AG20443 (cell line): ENCODE measurements around the gene ZNF227.
"Not testable (repeated sequence)": the region's sequence is repeated elsewhere in the genome, so short reads cannot be mapped to it uniquely, and the experiment has no call there.

ENCODE experiments used
- DNase-seq: peaks from one replicate; pipeline ENCODE4 v3.0.0; 2012; ENCODE audit warnings: low spot score, mixed read lengths

ZNF227 gene

DNA sequence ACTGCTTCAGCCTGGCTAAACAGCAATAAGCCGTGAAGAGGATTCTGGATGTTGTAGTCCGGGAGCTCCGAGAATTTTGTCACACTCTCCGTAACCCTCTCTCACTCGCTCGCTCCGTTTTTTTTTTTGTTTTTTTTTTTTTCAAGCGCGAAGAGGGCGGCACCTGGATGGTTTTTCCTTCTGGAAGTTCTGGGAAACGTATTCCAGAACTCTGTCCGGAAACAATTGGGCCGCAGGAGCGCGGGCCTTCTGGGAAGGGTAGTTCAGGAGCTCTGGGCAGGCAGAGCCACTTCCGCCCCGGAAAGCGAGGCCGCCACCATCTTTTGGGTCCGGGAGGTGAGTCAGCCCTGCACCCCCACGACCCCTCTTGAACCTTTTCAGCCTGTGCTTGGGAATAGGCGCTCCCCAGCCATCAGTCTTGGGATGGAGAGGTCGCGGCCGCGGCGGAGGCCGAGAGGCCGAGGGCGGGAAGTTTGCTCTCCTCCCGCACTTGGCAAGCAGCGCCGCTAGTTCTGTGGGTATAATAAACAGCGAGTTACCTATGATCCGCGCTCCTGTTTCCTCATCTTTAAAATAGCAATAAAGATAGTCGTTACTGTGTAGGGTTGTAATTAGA is at the start of gene ZNF227:
TSS of gene ZNF227 (plus strand) at position 283 of the 616 bp plus-strand sequence. CDS start 5,261 bp downstream, outside the sequence.
- peak; percentile 94 for DNase-seq

DNA sequence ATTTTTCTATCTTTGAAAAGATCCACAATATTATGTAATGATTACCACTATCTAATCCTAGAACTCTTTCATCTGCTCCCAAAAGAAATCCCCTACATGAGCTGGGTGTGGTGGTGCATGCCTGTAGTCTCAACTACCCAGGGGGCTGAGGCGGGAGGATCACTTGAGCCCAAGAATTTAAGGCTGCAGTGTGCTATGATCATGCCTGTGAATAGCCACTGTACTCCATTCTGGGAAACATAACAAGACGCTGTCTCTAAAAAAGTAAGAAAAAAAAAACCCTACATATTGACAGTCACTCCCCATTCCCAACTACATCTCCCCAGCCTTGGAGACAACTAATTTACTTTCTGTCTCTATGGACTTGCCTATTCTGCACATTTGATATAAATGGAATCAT is 48.5 kb upstream of the ZNF227 start:
- no peak for DNase-seq

DNA sequence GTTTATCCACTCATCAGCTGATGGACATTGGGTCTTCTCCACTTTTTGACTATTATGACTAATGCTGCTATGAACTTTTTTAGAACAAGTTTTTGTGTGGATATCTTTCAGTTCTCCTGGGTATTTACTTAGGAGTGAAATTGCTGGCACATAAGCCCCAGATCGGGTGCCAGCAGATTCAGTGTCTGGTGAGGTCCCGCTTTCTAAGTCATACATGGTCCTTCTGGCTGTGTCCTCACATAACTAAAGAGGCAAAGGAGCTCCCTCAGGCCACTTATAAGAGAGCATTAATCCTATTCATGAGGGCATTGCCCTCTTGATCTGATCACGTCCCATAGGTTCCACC is 48.0 kb upstream of the ZNF227 start:
- DNase-seq, result no peak

DNA sequence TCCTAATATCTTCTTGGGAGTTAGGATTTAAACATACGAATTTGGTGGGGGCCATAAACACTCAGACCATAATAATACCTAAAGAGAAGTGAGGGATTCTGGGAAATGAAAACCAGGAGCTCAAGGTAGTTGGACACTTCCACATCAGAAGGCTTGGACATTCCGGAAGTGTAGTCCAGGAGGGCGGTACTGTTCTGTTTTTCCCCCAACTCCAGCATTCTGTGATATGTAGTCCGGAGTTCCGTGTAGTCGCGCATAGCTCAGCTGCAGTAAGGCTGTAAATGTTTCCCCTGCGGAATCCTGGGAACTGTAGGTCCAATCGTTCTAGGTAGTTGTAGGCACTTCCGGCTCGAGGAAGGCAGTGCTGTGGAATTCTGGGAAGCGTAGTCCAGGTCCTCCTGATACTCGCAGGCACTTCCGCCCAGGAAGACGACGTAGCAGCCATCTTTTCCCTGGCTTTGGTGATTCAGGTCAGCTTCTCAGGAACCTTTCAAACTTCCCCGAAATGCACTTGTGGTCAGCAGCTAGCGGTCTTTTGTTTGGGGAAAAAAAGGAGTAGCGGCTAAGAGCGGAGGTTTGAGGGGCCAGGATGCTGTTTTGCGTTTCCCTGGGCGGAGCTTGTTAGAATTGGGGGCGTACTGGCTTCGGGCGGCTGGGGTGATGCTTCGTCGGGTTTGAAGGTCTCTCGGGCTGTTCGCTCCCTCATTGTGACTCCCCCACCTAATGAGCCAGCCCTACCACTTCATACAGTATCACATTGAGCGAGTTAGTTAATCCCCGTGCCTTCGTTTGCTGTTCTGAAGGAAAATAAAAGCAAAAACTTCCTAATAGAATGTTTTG is 47.4 kb upstream of the ZNF227 start, which contains the start of gene ZNF226:
TSS of gene ZNF226 (plus strand) at position 428 of the 840 bp plus-strand sequence. CDS start 4,981 bp downstream, outside the sequence.
- peak; percentile 96 for DNase-seq

DNA sequence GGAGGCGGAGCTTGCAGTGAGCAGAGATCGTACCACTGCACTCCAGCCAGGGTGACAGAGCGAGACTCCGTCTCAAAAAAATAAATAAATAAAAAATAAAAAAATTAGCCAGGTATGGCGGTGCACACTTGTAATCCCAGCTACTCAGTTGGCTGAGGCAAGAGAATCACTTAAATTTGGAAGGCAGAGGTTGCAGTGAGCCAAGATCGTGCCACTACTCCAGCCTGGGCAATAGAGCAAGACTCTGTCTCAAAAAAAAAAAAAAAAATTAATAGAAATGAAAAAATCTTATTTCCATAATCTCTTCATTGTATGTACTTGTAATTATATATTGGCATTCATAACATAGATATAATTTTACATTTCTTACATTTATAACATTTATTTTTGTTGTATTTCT is 41.7 kb upstream of the ZNF227 start:
- not testable (repeated sequence) for DNase-seq

DNA sequence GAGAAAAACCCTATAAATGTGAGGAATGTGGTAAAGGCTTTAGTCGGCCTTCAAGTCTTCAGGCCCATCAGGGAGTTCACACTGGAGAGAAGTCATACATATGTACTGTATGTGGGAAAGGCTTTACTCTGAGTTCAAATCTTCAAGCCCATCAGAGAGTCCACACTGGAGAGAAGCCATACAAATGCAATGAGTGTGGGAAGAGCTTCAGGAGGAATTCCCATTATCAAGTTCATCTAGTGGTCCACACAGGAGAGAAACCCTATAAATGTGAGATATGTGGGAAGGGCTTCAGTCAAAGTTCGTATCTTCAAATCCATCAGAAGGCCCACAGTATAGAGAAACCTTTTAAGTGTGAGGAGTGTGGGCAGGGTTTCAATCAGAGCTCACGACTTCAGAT is 35.7 kb upstream of the ZNF227 start:
- no peak for DNase-seq

DNA sequence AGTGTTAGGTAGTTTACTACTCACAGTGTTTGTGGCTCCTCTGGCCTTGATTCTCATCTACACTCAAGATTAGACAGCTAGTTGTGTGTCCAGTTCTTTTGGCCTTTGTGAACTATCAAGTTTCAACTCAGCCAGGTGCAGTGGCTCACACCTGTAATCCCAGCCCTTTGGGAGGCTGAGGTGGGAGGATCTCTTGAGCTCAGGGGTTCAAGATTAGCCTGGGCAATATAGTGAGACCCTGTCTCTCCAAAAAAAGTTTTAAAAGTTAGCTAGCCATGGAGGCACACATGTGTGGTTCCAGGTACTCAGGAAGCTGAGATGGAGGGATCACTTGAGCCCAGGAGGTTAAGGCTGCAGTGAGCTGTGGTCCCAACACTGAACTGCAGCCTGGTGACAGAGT is 31.4 kb upstream of the ZNF227 start:
- no peak for DNase-seq

DNA sequence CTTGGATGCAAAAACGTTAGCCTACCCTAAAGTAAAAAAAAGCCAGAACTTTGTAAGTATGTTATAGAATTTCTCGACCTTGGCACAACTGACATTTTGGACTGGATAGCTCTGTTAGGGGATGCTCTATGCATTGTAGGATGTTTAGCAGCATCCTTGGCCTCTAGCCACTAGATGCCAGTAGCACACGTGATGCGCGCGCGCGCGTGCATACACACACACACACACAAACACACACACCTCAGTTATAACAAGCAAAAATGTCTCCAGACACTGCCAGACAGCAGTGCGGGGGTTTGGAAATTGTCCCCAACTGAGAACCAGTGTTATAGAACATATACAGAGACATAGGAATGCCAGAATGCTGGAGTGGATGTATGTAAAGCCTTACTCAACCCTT is 30.2 kb upstream of the ZNF227 start:
- no peak for DNase-seq

DNA sequence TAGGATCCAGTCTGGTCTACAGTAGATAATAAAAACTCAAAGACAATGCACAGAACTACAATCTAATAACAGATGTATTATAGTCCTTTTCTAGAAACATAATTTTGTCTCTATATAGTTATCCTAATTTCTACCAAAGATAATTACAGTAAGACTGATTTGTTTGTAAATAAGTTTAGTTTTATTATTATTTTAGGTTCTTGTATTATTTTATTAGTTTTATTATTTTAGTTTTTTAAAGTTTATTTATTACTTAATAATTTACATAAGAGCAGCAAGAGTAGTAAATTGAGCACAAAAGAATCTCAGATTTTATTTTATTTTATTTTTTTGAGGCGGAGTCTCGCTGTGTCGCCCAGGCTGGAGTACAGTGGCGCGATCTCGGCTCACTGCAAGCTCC is 22.3 kb upstream of the ZNF227 start:
- no peak for DNase-seq

DNA sequence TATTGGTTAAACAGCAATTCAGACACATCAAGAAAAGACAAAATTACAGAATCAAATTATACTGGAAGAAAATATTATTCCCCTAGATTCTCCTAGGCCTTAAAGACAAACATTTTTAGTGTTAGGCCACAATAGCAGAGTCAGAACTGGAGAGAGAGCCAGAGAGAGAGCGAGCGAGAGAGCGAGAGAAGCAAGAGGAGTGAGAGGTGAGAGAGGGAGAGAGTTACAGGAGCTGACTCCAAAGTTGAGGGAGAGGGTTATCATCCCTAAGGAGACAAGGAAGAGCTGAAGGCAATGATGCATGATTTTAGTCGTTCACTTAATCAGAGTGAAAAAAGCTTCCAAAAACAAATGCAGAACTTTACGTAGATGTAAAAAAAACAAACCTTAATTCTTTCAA is 20.2 kb upstream of the ZNF227 start:
- no peak for DNase-seq

DNA sequence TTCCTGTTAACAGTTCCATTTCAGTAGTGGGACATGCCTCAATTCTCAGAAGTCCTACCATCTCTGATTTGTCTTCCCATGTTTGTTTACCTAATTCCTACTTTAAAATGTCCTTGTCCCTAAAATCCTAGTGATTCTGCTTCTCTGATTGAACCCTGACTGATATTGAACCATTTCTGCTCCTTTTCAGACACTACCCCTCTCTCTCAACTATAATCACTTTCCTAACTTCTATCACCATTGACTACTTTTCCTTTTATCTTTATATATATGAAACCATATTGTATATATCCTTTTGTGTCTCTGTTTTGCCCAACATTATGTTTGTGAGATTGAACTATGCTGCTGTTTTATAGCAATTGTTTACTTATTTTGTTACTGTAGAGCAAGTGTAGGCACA is 15.6 kb upstream of the ZNF227 start:
- DNase-seq, result no peak

DNA sequence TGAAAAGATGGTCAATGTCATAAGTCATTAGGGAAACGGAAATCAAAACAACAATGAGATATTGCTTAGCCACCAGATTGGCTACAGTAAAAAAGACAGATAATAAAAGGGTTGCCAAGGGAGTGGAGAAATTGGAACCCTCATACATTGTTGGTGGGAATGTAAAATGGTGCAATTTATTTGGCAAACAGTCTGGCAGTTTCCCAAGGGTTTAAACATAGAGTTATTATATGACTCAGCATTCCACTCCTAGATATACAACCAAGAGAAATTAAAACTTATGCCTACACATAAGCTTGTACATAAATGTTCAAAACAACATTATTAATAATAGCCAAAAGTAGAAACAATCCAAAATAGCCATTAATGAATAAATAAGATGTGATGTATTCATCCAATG is 9.9 kb upstream of the ZNF227 start:
- DNase-seq, result no peak

DNA sequence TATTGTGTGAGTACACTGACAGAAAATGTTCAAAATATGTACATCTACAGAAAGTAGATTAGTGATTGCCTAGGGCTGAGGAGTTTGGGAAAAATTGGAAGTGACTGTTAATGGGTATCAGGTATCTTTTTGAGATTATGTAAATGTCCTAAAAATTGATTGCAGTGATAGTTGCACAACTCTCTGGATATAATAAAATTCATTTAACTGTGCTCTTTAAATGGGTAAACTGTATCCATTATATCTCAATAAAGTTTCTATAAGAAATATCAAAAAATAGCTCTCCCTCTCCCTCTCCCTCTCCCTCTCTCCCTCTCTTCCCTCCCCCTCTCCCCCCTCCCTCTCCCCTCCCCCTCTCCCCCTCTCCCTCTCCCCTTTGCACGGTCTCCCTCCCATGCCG is 9.4 kb upstream of the ZNF227 start:
- DNase-seq, result no peak

DNA sequence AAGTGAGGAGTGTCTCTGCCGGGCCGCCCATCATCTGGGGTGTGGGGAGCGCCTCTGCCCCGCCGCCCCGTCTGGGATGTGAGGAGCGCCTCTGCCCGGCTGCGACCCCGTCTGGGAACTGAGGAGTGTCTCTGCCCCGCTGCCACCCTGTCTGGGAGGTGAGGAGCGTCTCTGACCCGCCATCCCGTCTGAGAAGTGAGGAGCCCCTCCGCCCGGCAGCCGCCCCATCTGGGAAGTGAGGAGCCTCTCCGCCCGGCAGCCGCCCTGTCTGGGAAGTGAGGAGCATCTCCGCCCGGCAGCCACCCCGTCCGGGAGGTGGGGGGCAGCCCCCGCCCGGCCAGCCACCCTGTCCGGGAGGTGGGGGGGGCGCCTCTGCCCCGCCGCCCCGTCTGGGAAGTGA is 8.5 kb upstream of the ZNF227 start:
- DNase-seq, result not testable (repeated sequence)

DNA sequence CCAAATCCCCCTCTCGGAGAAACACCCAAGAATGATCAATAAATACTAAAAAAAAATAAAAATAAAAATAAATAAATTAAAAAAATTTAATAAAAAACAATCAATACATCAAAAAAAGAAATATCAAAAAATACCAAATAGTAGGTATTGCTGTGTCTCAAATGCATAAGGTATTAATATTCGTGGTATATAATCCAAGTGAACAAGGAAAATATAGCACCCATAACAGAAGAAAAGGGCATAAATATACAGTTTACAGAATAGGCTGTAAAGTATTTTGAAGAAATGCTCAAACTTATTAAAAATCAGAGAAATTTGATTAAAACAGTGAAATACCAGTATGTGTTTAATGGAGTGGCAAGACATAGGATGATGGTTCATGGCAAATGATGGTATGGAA is 7.6 kb upstream of the ZNF227 start:
- no peak for DNase-seq

DNA sequence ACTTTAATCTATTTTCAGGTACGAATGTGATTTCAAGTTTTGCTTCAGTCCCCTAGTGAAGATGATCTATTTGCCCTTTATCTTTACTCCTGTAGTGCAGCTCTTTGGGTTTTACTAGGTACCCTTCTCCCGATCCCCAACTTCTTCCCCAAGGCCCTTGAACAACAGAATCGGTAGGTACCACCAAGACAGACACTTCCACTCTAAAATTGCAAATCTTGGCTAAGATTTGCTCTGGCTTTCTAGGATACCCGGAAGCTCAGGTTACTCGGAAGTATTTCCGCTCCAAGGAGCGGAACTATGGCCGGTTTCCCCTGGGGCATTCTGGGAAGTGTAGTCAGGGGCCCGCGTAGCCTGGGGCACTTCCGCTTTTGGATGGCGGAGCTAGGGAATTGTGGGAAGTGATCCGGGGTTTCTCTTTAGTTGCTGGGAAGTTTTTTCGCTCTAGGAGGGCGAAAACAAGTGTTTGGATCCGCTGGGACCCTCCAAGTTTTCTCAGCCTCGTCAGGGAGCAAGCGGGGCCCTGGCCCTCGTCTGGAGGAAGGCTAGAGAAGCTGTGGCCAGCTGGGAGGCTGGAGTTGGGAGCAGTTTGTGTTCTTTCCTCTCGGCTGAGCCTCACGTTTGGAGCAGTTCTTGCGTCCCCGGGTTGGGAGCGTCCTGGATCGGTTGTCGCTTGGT is 5.1 kb upstream of the ZNF227 start:
- DNase-seq, result peak; percentile 94

DNA sequence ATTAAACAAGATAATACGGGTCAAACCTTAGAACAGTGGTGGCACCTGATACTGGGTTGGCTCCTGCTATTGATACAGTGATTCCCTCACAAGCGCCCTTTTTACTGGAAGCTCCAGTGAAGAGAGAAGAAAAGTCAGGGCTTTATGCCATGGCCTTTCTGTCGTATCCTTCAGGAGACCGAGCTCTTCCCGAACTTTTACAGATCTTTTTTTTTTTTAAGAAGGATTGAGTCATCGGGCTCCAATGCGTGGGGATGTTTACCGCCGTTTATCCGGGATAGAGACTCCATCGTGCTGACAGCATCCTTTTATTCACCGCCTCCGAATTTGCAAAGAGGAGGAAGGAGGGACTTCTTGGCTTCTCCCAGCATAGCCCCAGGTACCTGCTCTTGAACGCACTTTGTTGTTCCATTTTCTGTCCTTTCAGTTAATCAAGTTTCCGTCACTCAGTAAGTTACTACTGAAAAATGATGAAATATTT is 574 bp downstream of the ZNF227 start:
- DNase-seq, result peak; percentile 53

DNA sequence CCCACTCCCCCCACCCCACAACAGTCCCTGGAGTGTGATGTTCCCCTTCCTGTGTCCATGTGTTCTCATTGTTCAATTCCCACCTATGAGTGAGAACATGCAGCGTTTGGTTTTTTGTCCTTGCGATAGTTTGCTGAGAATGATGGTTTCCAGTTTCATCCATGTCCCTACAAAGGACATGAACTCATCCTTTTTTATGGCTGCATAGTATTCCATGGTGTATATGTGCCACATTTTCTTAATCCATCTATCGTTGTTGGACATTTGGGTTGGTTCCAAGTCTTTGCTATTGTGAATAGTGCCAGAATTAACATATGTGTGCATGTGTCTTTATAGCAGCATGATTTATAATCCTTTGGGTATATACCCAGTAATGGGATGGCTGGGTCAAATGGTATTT is 7.6 kb downstream of the ZNF227 start:
- not testable (repeated sequence) for DNase-seq

DNA sequence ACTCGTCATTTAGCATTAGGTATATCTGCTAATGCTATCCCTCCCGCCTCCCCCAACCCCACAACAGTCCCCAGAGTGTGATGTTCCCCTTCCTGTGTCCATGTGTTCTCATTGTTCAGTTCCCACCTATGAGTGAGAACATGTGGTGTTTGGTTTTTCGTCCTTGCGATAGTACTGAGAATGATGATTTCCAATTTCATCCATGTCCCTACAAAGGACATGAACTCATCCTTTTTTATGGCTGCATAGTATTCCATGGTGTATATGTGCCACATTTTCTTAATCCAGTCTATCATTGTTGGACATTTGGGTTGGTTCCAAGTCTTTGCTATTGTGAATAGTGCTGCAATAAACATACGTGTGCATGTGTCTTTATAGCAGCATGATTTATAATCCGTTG is 8.4 kb downstream of the ZNF227 start:
- not testable (repeated sequence) for DNase-seq

DNA sequence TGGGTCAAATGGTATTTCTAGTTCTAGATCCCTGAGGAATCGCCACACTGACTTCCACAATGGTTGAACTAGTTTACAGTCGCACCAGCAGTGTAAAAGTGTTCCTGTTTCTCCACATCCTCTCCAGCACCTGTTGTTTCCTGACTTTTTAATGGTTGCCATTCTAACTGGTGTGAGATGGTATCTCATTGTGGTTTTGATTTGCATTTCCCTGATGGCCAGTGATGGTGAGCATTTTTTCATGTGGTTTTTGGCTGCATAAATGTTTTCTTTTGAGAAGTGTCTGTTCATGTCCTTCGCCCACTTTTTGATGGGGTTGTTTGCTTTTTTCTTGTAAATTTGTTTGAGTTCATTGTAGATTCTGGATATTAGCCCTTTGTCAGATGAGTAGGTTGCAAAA is 9.0 kb downstream of the ZNF227 start:
- DNase-seq, result not testable (repeated sequence)

DNA sequence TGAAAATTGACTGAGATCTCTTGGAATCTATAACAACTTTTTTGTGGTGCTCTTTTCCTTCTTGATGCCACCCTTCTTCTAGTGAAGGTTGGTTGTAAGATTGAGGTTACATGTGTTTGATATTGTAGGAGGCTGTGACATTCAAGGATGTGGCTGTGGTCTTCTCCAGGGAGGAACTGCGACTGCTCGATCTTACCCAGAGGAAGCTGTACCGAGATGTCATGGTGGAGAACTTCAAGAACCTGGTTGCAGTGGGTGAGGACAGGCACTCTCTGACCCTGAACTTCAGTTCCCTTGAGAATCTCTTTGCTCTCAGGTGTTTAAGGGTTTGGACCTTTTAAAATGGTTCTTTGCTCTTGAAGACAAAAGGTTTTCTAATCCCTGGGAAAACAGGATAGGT is 16.0 kb downstream of the ZNF227 start:
- DNase-seq, result no peak

DNA sequence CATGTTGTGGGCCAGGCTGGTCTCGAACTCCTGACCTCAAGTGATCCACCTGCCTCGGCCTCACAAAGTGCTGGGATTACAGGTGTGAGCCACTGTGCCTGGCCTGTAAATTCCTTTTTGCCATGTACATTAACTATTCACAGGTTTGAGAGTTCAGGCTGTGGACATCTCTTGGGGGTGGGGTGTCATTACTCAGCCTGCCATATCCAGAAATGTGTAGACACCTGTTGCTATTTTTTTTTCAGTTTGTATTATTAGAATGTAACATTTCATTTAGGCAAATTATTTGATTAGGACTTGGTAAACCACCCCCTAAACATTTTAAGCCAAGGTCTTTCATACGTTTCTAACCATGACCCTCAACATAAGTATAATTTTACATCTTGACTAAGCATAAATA is 20.5 kb downstream of the ZNF227 start:
- DNase-seq, result no peak

DNA sequence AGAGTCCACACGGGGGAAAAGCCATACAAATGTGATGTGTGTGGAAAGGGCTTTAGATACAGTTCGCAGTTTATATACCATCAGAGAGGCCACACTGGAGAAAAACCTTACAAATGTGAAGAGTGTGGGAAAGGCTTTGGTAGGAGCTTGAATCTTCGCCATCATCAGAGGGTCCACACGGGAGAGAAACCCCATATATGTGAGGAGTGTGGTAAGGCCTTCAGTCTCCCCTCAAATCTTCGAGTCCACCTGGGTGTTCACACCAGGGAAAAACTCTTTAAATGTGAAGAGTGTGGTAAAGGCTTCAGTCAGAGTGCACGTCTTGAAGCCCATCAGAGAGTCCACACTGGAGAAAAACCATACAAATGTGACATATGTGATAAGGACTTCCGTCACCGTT is 24.1 kb downstream of the ZNF227 start:
- DNase-seq, result no peak
